Measurements from ENCODE around the gene TESMIN. TPM values are rescaled to one million over a fixed set of nuclear protein-coding genes. Genes with fewer than 3 reads are reported as not detected.

The TESMIN gene
- polyA plus RNA-seq, 1 donor (not counting 4 experiments of a cell fraction or from before 2014, with no cell fraction given) = 4.0 TPM

- Histone ChIP-seq H3K36me3 (ENCODE audit: control insufficient read depth in 2 of 2, extremely low read depth in 1 of 2, insufficient read depth in 2 of 2, low read length in 2 of 2) (no peaks in the 10 kb centered on the region), H3K4me2 (ENCODE audit: control insufficient read depth, extremely low read depth, insufficient read depth, low read depth, low read length) (no peak overlapping the region), H3K27ac (ENCODE audit: control insufficient read depth, insufficient read depth, low read length) (no peak overlapping the region), H3K4me3 (ENCODE audit: control insufficient read depth in 2 of 3, extremely low read depth in 1 of 3, insufficient read depth in 2 of 3, low read depth in 1 of 3, low read length in 3 of 3) (no peak overlapping the region), H3K9me1 (ENCODE audit: control insufficient read depth, extremely low read depth, insufficient read depth, low read length) (no peaks in the 10 kb centered on the region), H3K9me3 (ENCODE audit: control insufficient read depth, low read depth, low read length) (no peaks in the 10 kb centered on the region), H3K4me1 (ENCODE audit: control insufficient read depth, extremely low read depth, insufficient read depth, low read length) (no peaks in the 10 kb centered on the region), H3K79me2 (ENCODE audit: control insufficient read depth, insufficient read depth, low read length) (no peaks in the 10 kb centered on the region), H3K9ac (ENCODE audit: control insufficient read depth, extremely low read depth, insufficient read depth, low read length) (no peak overlapping the region), H2AFZ (ENCODE audit: control insufficient read depth, low read length) (no peak overlapping the region), H3K27me3 (ENCODE audit: control insufficient read depth, extremely low read depth, insufficient read depth, low read length) (peaks cover 26% of the 10 kb centered on the region), H4K20me1 (ENCODE audit: control insufficient read depth, extremely low read depth, insufficient read depth, low read length) (no peaks in the 10 kb centered on the region)
- FAIRE-seq = no peak
- dilution Hi-C loops (cut with MboI; ENCODE audit: extremely low pct_ligation_motif_present, low sequenced_read_pairs) = no loop called here
- no peak for DNase-seq (ENCODE audit: low read depth, low spot score)
- no peak for TF ChIP-seq EZH2 (IDR thresholded peaks at IDR 0.05; ENCODE audit: low read length)
- TF ChIP-seq, protein P1, sequence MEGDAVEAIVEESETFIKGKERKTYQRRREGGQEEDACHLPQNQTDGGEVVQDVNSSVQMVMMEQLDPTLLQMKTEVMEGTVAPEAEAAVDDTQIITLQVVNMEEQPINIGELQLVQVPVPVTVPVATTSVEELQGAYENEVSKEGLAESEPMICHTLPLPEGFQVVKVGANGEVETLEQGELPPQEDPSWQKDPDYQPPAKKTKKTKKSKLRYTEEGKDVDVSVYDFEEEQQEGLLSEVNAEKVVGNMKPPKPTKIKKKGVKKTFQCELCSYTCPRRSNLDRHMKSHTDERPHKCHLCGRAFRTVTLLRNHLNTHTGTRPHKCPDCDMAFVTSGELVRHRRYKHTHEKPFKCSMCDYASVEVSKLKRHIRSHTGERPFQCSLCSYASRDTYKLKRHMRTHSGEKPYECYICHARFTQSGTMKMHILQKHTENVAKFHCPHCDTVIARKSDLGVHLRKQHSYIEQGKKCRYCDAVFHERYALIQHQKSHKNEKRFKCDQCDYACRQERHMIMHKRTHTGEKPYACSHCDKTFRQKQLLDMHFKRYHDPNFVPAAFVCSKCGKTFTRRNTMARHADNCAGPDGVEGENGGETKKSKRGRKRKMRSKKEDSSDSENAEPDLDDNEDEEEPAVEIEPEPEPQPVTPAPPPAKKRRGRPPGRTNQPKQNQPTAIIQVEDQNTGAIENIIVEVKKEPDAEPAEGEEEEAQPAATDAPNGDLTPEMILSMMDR (optimal IDR thresholded peaks at IDR 0.05 in 1 of 3, IDR thresholded peaks at IDR 0.05 in 1 of 3, conservative IDR thresholded peaks at IDR 0.05 in 1 of 3; ENCODE audit: extremely low read depth in 1 of 3, insufficient read depth in 2 of 3, low read length in 3 of 3) = no peak
These were observed 61.3 kb downstream of the TESMIN start for GRCh38 chr11:68689737-68690625.

DNA sequence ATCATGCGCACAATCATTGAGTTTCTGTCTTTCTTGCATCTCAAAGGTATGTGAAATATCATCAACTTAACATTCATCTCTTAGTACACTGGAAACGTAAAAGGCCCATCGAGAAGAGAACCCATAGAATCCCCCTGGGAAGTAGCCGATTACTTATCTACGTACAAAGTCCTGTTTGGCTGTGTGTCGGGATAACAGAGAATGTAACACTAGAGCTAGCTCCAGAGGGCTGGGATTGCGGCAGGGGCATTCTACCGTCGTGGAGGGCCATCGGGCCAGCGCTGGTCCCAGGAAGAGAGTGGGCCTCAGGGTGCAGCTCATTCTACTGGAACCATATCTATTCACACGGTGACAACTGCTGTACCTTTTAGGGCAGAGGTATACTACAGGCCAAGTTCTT, 62.4 kb downstream of the TESMIN start:
- H3K36me3 ChIP-seq (ENCODE audit: control insufficient read depth in 2 of 2, extremely low read depth in 1 of 2, insufficient read depth in 2 of 2, low read length in 2 of 2) = no peaks in the 10 kb centered on the region
- DNase-seq (ENCODE audit: low read depth, low spot score) (no peak), FAIRE-seq (no peak)
- H3K79me2 ChIP-seq (ENCODE audit: control insufficient read depth, insufficient read depth, low read length) = no peaks in the 10 kb centered on the region
- H3K9ac ChIP-seq (ENCODE audit: control insufficient read depth, extremely low read depth, insufficient read depth, low read length) = no peak overlapping the region
- H2AFZ ChIP-seq (ENCODE audit: control insufficient read depth, low read length) = no peak overlapping the region
- H3K9me3 ChIP-seq (ENCODE audit: control insufficient read depth, low read depth, low read length) = no peaks in the 10 kb centered on the region
- H3K27me3 ChIP-seq (ENCODE audit: control insufficient read depth, extremely low read depth, insufficient read depth, low read length) = peaks cover 29% of the 10 kb centered on the region
- H3K27ac ChIP-seq (ENCODE audit: control insufficient read depth, insufficient read depth, low read length) = no peak overlapping the region
- dilution Hi-C loops (cut with MboI; ENCODE audit: extremely low pct_ligation_motif_present, low sequenced_read_pairs) = no loop called here
- H3K9me1 ChIP-seq (ENCODE audit: control insufficient read depth, extremely low read depth, insufficient read depth, low read length) = no peaks in the 10 kb centered on the region
- no peaks in the 10 kb centered on the region for H3K4me1 ChIP-seq (ENCODE audit: control insufficient read depth, extremely low read depth, insufficient read depth, low read length)
- H3K4me3 ChIP-seq (ENCODE audit: control insufficient read depth in 2 of 3, extremely low read depth in 1 of 3, insufficient read depth in 2 of 3, low read depth in 1 of 3, low read length in 3 of 3) = no peak overlapping the region
- no peak overlapping the region for H3K4me2 ChIP-seq (ENCODE audit: control insufficient read depth, extremely low read depth, insufficient read depth, low read depth, low read length)
- no peak for TF ChIP-seq EZH2 (IDR thresholded peaks at IDR 0.05; ENCODE audit: low read length)
- TF ChIP-seq, protein P1 (optimal IDR thresholded peaks at IDR 0.05 in 1 of 3, IDR thresholded peaks at IDR 0.05 in 1 of 3, conservative IDR thresholded peaks at IDR 0.05 in 1 of 3; ENCODE audit: extremely low read depth in 1 of 3, insufficient read depth in 2 of 3, low read length in 3 of 3) = no peak
- H4K20me1 ChIP-seq (ENCODE audit: control insufficient read depth, extremely low read depth, insufficient read depth, low read length) = no peaks in the 10 kb centered on the region
